K562 (cell line): Measurements from ENCODE around the gene PCBP3. TPM values are rescaled to one million over a fixed set of nuclear protein-coding genes. Genes with fewer than 3 reads are reported as not detected.

Experiments used
- ATAC-seq: fragments of 200-7000 bp; cut with Tn5 transposase; 3 replicates; pipeline ENCODE4 v1.9.1; 2020; ENCODE audit warnings: moderate library complexity
- BruUV-seq: library from RNA; stranded (reverse); fragments of 400-500 nt; replicated peaks from 2 replicates; lab custom pipeline; 2021; lab: Mats Ljungman, UMichigan
- CTCF ChIA-PET: fragments of 300-600 bp; formaldehyde crosslinking; extraction: SDS; loops from one replicate; lab custom pipeline; 2021; ENCODE audit warnings: low intra/inter-chr PET ratio; lab: Yijun Ruan, JAX
- POLR2A ChIA-PET: fragments of 300-600, 350-650 bp; sonication (Branson Sonifier 250); formaldehyde crosslinking; extraction: SDS; loops from one replicate; lab custom pipeline; 2021; ENCODE audit warnings: antibody characterized with exemption, inconsistent platforms; lab: Yijun Ruan, JAX
- DNase-seq, 4 experiments: peaks; one replicate each; pipeline versions ENCODE4 v3.0.0 to v3.0.0-alpha.2; 2011 to 2018; ENCODE audit warnings: low spot score in 3 of 4, mixed read lengths in 3 of 4; ENCODE audit errors: extremely low read depth in 1 of 4
- FAIRE-seq: peaks from 2 replicates; lab custom pipeline; 2011; peaks lifted over from hg19 to GRCh38; lab: Jason Lieb, UNC
- H2AFZ ChIP-seq: 2 replicates; pipeline ENCODE4 v1.6.0; 2011; ENCODE audit warnings: low read depth, low read length, control low read depth, inconsistent platforms
- H3K27ac ChIP-seq: fragments of 200-600 bp; 3 replicates; pipeline ENCODE4 v1.8.0; 2011; ENCODE audit warnings: low read depth, mild to moderate bottlenecking, control low read depth, inconsistent platforms, low read length, moderate library complexity, mixed read lengths; ENCODE audit errors: extremely low read depth
- H3K27me3 ChIP-seq, 2 experiments: fragments of 300-600 bp in 1 of 2; 2 replicates in 1 of 2; 3 replicates in 1 of 2; pipeline versions ENCODE4 v1.6.0 to v1.8.0; 2011; ENCODE audit warnings: inconsistent platforms in 2 of 2, low read length in 2 of 2, mild to moderate bottlenecking in 1 of 2, mixed read lengths in 1 of 2, moderate library complexity in 1 of 2; ENCODE audit not compliant: control insufficient read depth in 2 of 2, insufficient read depth in 2 of 2
- H3K36me3 ChIP-seq: fragments of 300-600 bp; 3 replicates; pipeline ENCODE4 v1.8.0; 2011; ENCODE audit warnings: mild to moderate bottlenecking, low read length, inconsistent platforms; ENCODE audit not compliant: control insufficient read depth, insufficient read depth
- H3K4me1 ChIP-seq, 2 experiments: fragments of 200-600 bp in 1 of 2; replicated peaks in 1 of 2; 2 replicates in 1 of 2; 3 replicates in 1 of 2; pipeline versions ENCODE4 v1.5.1 to v1.8.0; 2011; ENCODE audit warnings: inconsistent platforms in 2 of 2, low read length in 2 of 2, mild to moderate bottlenecking in 1 of 2, mixed read lengths in 1 of 2, moderate library complexity in 1 of 2; ENCODE audit not compliant: control insufficient read depth in 2 of 2, insufficient read depth in 2 of 2
- H3K4me2 ChIP-seq: 2 replicates; pipeline ENCODE4 v1.6.1; 2011; ENCODE audit warnings: low read length, control low read depth, inconsistent platforms, mixed read lengths; ENCODE audit not compliant: insufficient read depth
- H3K4me3 ChIP-seq: fragments of 200-600 bp; sonication (generic), shearing (Covaris generic); 2 replicates; pipeline ENCODE4 v1.5.1; 2016; ENCODE audit warnings: control low read depth, inconsistent platforms
- H3K79me2 ChIP-seq: fragments of 200-600 bp; 3 replicates; pipeline ENCODE4 v1.8.0; 2011; ENCODE audit warnings: low read length, inconsistent platforms; ENCODE audit not compliant: control insufficient read depth, insufficient read depth
- H3K9ac ChIP-seq, 2 experiments: 2 replicates each; pipeline versions ENCODE4 v1.6.0 to v1.6.1; 2011; ENCODE audit warnings: low read depth in 2 of 2, low read length in 2 of 2, control low read depth in 1 of 2, inconsistent platforms in 1 of 2, mild to moderate bottlenecking in 1 of 2, mixed read lengths in 1 of 2; ENCODE audit not compliant: insufficient read depth in 1 of 2
- H3K9me1 ChIP-seq: one replicate; pipeline ENCODE4 v1.6.0; 2011; ENCODE audit warnings: inconsistent platforms, mild to moderate bottlenecking, low read length, moderate library complexity; ENCODE audit not compliant: control insufficient read depth, insufficient read depth
- H3K9me3 ChIP-seq: replicated peaks from 2 replicates; pipeline ENCODE4 v1.5.1; 2011; ENCODE audit warnings: low read depth, low read length, inconsistent platforms; ENCODE audit not compliant: control insufficient read depth, insufficient read depth
- H4K20me1 ChIP-seq: replicated peaks from 2 replicates; pipeline ENCODE4 v1.6.1; 2011; ENCODE audit warnings: low read length, inconsistent platforms, mixed read lengths; ENCODE audit not compliant: control insufficient read depth, insufficient read depth
- MAFF ChIP-seq: IDR thresholded peaks from 2 replicates; pipeline ENCODE4 v1.6.1; 2012; ENCODE audit warnings: low read length, improper control_type of control experiment
- TRIM24 ChIP-seq, 2 experiments: fragments of 450-650 bp; IDR thresholded peaks; 2 replicates each; pipeline ENCODE4 v1.6.1; 2016
- ZNF384 ChIP-seq: IDR thresholded peaks from 2 replicates; pipeline ENCODE4 v1.6.1; 2012; ENCODE audit warnings: low read depth, low read length, improper control_type of control experiment
- ZNF445 ChIP-seq: fragments of 250-450 bp; sonication (Bioruptor Pico); IDR thresholded peaks from 2 replicates; pipeline ENCODE4 v1.4.0; 2020; ENCODE audit warnings: low read depth, mild to moderate bottlenecking, moderate library complexity
- WGBS: fragments of 100-300 bp; shearing (Covaris generic); methylation state at CpG from one replicate; pipeline ENCODE4 v1.1.6; 2016; ENCODE audit warnings: low coverage, mixed read lengths; ENCODE audit not compliant: insufficient coverage; ENCODE audit errors: missing lambda C conversion rate; 5-methylcytosine and 5-hydroxymethylcytosine counted together
- in situ Hi-C: fragments of 300-500 bp; cut with MboI; formaldehyde crosslinking; loops from 4 replicates; pipeline ENCODE4 v1.15.0; 2018; ENCODE audit warnings: inconsistent platforms, mixed read lengths
- intact Hi-C: fragments of 100-400 bp; cut with micrococcal nuclease; formaldehyde crosslinking; loops from 2 replicates; pipeline ENCODE4 v1.14.2; 2022
- polyA plus RNA-seq, 8 experiments: library from polyadenylated mRNA; depleted of rRNA in 4 of 8; stranded (reverse) in 5 of 8; unstranded in 3 of 8; fragments of >200 nt; fragmentation: Nextera tagmentation in 2 of 8; fragmentation: Illumina TruSeq in 1 of 8; extraction: Ambion mirVana in 2 of 8; extraction: Trizol in 1 of 8; gene quantifications; 2 replicates each; pipeline versions ENCODE4 v1.2.1 to v1.2.3, GENCODE V29; 2011 to 2014; ENCODE audit warnings: inconsistent platforms in 1 of 8, missing spikeins in 1 of 8
- total RNA-seq, 7 experiments: library from RNA; depleted of rRNA in 6 of 7; stranded (reverse); fragments of >200 nt in 6 of 7; fragmentation: Illumina TruSeq in 2 of 7; extraction: Trizol in 2 of 7; gene quantifications; 2 replicates each; pipeline versions ENCODE4 v1.2.1 to v1.2.3, GENCODE V29; 2011 to 2021; ENCODE audit warnings: low replicate concordance in 1 of 7
- TF ChIP-seq, protein P1 (sequence below): fragments of 250-450 bp; sonication (Bioruptor Pico); IDR thresholded peaks from 2 replicates; pipeline ENCODE4 v1.5.0; 2020; ENCODE audit warnings: mild to moderate bottlenecking, borderline replicate concordance
- TF ChIP-seq, protein P2 (sequence below), 2 experiments: fragments of 200-800 bp in 1 of 2; sonication (Bioruptor generic) in 1 of 2; sonication (generic) in 1 of 2; formaldehyde crosslinking in 1 of 2; IDR thresholded peaks in 1 of 2; conservative IDR thresholded peaks in 1 of 2; 2 replicates each; pipeline versions ENCODE4 v1.5.0 to v1.6.1; 2016 to 2020; ENCODE audit warnings: missing compliant biosample characterization in 1 of 2, missing genetic modification characterization in 1 of 2, missing genetic modification reagents in 1 of 2
- TF ChIP-seq, protein P3 (sequence below): fragments of 450-650 bp; IDR thresholded peaks from 2 replicates; pipeline ENCODE4 v1.6.1; 2016; ENCODE audit warnings: mild to moderate bottlenecking
- TF ChIP-seq, protein P4 (sequence below): fragments of 450-650 bp; formaldehyde crosslinking; IDR thresholded peaks from 2 replicates; pipeline ENCODE4 v1.4.0; 2020; ENCODE audit warnings: mild to moderate bottlenecking, moderate library complexity
- TF ChIP-seq, protein P5 (sequence below): fragments of 250-450 bp; sonication (Bioruptor Pico); IDR thresholded peaks from 2 replicates; pipeline ENCODE4 v1.4.0; 2020; ENCODE audit warnings: borderline replicate concordance

The PCBP3 gene
- total and polyA plus RNA-seq, 9 of the 15 experiments (the other 6 are each of a cell fraction or from before 2014, with no cell fraction given): 0.18 TPM; not detected in 8

GRCh38 chr21:45929449-45929848, 285.9 kb downstream of the PCBP3 start (continued):
- TF ChIP-seq, protein P1, sequence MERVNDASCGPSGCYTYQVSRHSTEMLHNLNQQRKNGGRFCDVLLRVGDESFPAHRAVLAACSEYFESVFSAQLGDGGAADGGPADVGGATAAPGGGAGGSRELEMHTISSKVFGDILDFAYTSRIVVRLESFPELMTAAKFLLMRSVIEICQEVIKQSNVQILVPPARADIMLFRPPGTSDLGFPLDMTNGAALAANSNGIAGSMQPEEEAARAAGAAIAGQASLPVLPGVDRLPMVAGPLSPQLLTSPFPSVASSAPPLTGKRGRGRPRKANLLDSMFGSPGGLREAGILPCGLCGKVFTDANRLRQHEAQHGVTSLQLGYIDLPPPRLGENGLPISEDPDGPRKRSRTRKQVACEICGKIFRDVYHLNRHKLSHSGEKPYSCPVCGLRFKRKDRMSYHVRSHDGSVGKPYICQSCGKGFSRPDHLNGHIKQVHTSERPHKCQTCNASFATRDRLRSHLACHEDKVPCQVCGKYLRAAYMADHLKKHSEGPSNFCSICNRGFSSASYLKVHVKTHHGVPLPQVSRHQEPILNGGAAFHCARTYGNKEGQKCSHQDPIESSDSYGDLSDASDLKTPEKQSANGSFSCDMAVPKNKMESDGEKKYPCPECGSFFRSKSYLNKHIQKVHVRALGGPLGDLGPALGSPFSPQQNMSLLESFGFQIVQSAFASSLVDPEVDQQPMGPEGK (CRISPR knock-in tag): no peak
- TF ChIP-seq MAFF: no peak

GRCh38 chr21:45930231-45930760, 286.8 kb downstream of the PCBP3 start:
- intact Hi-C loops (no loop called here), in situ Hi-C loops (no loop called here)
- ChIA-PET POLR2A (no interaction called here), CTCF (no interaction called here)
- peaks cover 13% of the 10 kb centered on the region; the same call in 1 of the 2 replicates for H4K20me1 ChIP-seq
- DNase-seq (no peak), FAIRE-seq (no peak), ATAC-seq (no peak)
- H3K27ac ChIP-seq: no peak overlapping the region
- H3K4me3 ChIP-seq: no peak overlapping the region
- H3K4me1 ChIP-seq: peaks cover 0 to 5% of the 10 kb centered on the region in 2 experiments; a peak in 1 of 5 replicates
- H3K9me3 ChIP-seq: no peaks in the 10 kb centered on the region
- H3K9ac ChIP-seq: no peak overlapping the region
- H3K4me2 ChIP-seq: no peak overlapping the region
- H2AFZ ChIP-seq: no peak overlapping the region
- BruUV-seq: no TSS peak
- no peaks in the 10 kb centered on the region for H3K79me2 ChIP-seq
- no peaks in the 10 kb centered on the region for H3K9me1 ChIP-seq
- peaks cover 21 to 63% of the 10 kb centered on the region in 2 experiments for H3K27me3 ChIP-seq
- no peaks in the 10 kb centered on the region for H3K36me3 ChIP-seq
- WGBS: 1% methylated on average over 15 of the region's 16 CpGs
- TF ChIP-seq, protein P2, sequence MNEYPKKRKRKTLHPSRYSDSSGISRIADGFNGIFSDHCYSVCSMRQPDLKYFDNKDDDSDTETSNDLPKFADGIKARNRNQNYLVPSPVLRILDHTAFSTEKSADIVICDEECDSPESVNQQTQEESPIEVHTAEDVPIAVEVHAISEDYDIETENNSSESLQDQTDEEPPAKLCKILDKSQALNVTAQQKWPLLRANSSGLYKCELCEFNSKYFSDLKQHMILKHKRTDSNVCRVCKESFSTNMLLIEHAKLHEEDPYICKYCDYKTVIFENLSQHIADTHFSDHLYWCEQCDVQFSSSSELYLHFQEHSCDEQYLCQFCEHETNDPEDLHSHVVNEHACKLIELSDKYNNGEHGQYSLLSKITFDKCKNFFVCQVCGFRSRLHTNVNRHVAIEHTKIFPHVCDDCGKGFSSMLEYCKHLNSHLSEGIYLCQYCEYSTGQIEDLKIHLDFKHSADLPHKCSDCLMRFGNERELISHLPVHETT (CRISPR knock-in tag; conservative IDR thresholded peaks at IDR 0.05 in 1 of 2, IDR thresholded peaks at IDR 0.05 in 1 of 2): no peak
- TF ChIP-seq ZNF384 (no peak), TRIM24 (IDR thresholded peaks at IDR 0.05) (no peak), ZNF445 (CRISPR knock-in tag) (no peak)
- TF ChIP-seq, protein P3, sequence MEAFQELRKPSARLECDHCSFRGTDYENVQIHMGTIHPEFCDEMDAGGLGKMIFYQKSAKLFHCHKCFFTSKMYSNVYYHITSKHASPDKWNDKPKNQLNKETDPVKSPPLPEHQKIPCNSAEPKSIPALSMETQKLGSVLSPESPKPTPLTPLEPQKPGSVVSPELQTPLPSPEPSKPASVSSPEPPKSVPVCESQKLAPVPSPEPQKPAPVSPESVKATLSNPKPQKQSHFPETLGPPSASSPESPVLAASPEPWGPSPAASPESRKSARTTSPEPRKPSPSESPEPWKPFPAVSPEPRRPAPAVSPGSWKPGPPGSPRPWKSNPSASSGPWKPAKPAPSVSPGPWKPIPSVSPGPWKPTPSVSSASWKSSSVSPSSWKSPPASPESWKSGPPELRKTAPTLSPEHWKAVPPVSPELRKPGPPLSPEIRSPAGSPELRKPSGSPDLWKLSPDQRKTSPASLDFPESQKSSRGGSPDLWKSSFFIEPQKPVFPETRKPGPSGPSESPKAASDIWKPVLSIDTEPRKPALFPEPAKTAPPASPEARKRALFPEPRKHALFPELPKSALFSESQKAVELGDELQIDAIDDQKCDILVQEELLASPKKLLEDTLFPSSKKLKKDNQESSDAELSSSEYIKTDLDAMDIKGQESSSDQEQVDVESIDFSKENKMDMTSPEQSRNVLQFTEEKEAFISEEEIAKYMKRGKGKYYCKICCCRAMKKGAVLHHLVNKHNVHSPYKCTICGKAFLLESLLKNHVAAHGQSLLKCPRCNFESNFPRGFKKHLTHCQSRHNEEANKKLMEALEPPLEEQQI: no peak
- TF ChIP-seq, protein P4, sequence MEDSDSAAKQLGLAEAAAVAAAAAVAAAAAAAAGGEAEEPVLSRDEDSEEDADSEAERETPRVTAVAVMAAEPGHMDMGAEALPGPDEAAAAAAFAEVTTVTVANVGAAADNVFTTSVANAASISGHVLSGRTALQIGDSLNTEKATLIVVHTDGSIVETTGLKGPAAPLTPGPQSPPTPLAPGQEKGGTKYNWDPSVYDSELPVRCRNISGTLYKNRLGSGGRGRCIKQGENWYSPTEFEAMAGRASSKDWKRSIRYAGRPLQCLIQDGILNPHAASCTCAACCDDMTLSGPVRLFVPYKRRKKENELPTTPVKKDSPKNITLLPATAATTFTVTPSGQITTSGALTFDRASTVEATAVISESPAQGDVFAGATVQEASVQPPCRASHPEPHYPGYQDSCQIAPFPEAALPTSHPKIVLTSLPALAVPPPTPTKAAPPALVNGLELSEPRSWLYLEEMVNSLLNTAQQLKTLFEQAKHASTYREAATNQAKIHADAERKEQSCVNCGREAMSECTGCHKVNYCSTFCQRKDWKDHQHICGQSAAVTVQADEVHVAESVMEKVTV (CRISPR knock-in tag): no peak
- TF ChIP-seq, protein P5, sequence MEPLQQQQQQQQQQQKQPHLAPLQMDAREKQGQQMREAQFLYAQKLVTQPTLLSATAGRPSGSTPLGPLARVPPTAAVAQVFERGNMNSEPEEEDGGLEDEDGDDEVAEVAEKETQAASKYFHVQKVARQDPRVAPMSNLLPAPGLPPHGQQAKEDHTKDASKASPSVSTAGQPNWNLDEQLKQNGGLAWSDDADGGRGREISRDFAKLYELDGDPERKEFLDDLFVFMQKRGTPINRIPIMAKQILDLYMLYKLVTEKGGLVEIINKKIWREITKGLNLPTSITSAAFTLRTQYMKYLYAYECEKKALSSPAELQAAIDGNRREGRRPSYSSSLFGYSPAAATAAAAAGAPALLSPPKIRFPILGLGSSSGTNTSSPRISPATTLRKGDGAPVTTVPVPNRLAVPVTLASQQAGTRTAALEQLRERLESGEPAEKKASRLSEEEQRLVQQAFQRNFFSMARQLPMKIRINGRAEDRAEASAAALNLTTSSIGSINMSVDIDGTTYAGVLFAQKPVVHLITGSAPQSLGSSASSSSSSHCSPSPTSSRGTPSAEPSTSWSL (CRISPR knock-in tag): no peak
